Loucy (cell line): Measurements from ENCODE around the gene SLC9A8.
A peak's percentile ranks its signal among the peaks of the same experiment; 100 is the strongest.

ENCODE experiments used
- H2AFZ ChIP-seq: fragments of 200-600 bp; sonication (generic); 2 replicates; pipeline ENCODE4 v1.6.0; 2016; ENCODE audit warnings: antibody characterized with exemption, mild to moderate bottlenecking, low read length, moderate library complexity
- H3F3A ChIP-seq: fragments of 200-600 bp; 2 replicates; pipeline ENCODE4 v1.6.0; 2016; ENCODE audit warnings: antibody characterized with exemption, low read depth, mild to moderate bottlenecking
- H3K27me3 ChIP-seq: fragments of 200-600 bp; sonication (generic); 2 replicates; pipeline ENCODE4 v1.6.1; 2014; ENCODE audit warnings: low read length, mild to moderate bottlenecking; ENCODE audit not compliant: insufficient read depth, poor library complexity, severe bottlenecking
- H3K36me3 ChIP-seq: fragments of 200-600 bp; sonication (generic); 2 replicates; pipeline ENCODE4 v1.6.1; 2016; ENCODE audit warnings: low read length; ENCODE audit not compliant: insufficient read depth
- H3K4me1 ChIP-seq: fragments of 200-600 bp; sonication (generic); 2 replicates; pipeline ENCODE4 v1.5.1; 2014; ENCODE audit warnings: low read length, mild to moderate bottlenecking; ENCODE audit not compliant: insufficient read depth, poor library complexity, severe bottlenecking
- H3K4me2 ChIP-seq: fragments of 200-600 bp; sonication (generic); 2 replicates; pipeline ENCODE4 v1.6.0; 2014; ENCODE audit warnings: antibody characterized with exemption, low read length, low read depth, mild to moderate bottlenecking; ENCODE audit not compliant: poor library complexity, severe bottlenecking
- H3K4me3 ChIP-seq: fragments of 200-600 bp; sonication (generic); 2 replicates; pipeline ENCODE4 v1.5.1; 2014; ENCODE audit warnings: low read length, mild to moderate bottlenecking, mixed read lengths; ENCODE audit not compliant: poor library complexity, severe bottlenecking
- H3K79me2 ChIP-seq: fragments of 200-600 bp; sonication (generic); 2 replicates; pipeline ENCODE4 v1.6.1; 2014; ENCODE audit warnings: low read length; ENCODE audit not compliant: insufficient read depth
- H3K9ac ChIP-seq: fragments of 200-600 bp; sonication (generic); 2 replicates; pipeline ENCODE4 v1.6.0; 2014; ENCODE audit warnings: mild to moderate bottlenecking, low read depth, low read length, moderate library complexity; ENCODE audit not compliant: poor library complexity, severe bottlenecking
- H3K9me2 ChIP-seq: fragments of 200-600 bp; sonication (generic); replicated peaks from 2 replicates; pipeline ENCODE4 v1.6.1; 2016; ENCODE audit warnings: low read depth, low read length, mixed read lengths
- H3K9me3 ChIP-seq: fragments of 200-600 bp; sonication (generic); 2 replicates; pipeline ENCODE4 v1.6.1; 2014; ENCODE audit warnings: mild to moderate bottlenecking, antibody characterized with exemption, low read length, low read depth; ENCODE audit not compliant: insufficient read depth
- H4K20me1 ChIP-seq: fragments of 200-600 bp; sonication (generic); 2 replicates; pipeline ENCODE4 v1.6.0; 2014; ENCODE audit warnings: antibody characterized with exemption, low read length, mild to moderate bottlenecking; ENCODE audit not compliant: insufficient read depth, poor library complexity, severe bottlenecking
- CTCF ChIP-seq: fragments of 200-600 bp; sonication (generic); conservative IDR thresholded peaks from 2 replicates; pipeline ENCODE4 v1.5.1; 2014; ENCODE audit warnings: mild to moderate bottlenecking, antibody characterized with exemption, low read length
- EZH2phosphoT487 ChIP-seq: fragments of 200-600 bp; IDR thresholded peaks from 2 replicates; pipeline ENCODE4 v1.6.1; 2018; ENCODE audit warnings: antibody characterized with exemption, mild to moderate bottlenecking, moderate library complexity, borderline replicate concordance

Gene SLC9A8

GRCh38 chr20:49909499-49910339 lies 97.1 kb downstream of the SLC9A8 start:
- Histone ChIP-seq H4K20me1 (peaks cover 21% of the 10 kb centered on the region), H3K9ac (no peak overlapping the region), H3K4me3 (no peak overlapping the region)

GRCh38 chr20:49910340-49910706 lies 97.7 kb downstream of the SLC9A8 start:
- Histone ChIP-seq H3K9me3 (no peaks in the 10 kb centered on the region), H3K9me2 (no peaks in the 10 kb centered on the region), H3F3A (no peaks in the 10 kb centered on the region), H3K9ac (no peak overlapping the region), H3K36me3 (peaks cover 15% of the 10 kb centered on the region; the same call in 1 of the 2 replicates), H3K4me1 (peaks cover 22% of the 10 kb centered on the region), H3K27me3 (no peaks in the 10 kb centered on the region), H3K4me3 (no peak overlapping the region), H3K4me2 (no peak overlapping the region), H3K79me2 (peaks cover 39% of the 10 kb centered on the region), H4K20me1 (peaks cover 24% of the 10 kb centered on the region), H2AFZ (no peak overlapping the region)
- no peak for TF ChIP-seq EZH2phosphoT487
- TF ChIP-seq CTCF = no peak

More at GRCh38 chr20:49909499-49910339, 97.1 kb downstream of the SLC9A8 start:
- no peaks in the 10 kb centered on the region for H3K9me3 ChIP-seq
- H3K4me1 ChIP-seq = peaks cover 21% of the 10 kb centered on the region
- peaks cover 19% of the 10 kb centered on the region; the same call in 1 of the 2 replicates for H3K36me3 ChIP-seq
- no peaks in the 10 kb centered on the region for H3F3A ChIP-seq
- peak; percentile 45 for TF ChIP-seq CTCF
- TF ChIP-seq EZH2phosphoT487 = no peak
- peaks cover 34% of the 10 kb centered on the region for H3K79me2 ChIP-seq
- H3K27me3 ChIP-seq = no peaks in the 10 kb centered on the region
- no peaks in the 10 kb centered on the region for H3K9me2 ChIP-seq
- H3K4me2 ChIP-seq = no peak overlapping the region
- no peak overlapping the region for H2AFZ ChIP-seq

- peak overlapping the region; percentile 80 for H3K4me3 ChIP-seq
- peaks cover 30% of the 10 kb centered on the region for H3K4me1 ChIP-seq
- no peaks in the 10 kb centered on the region for H3K27me3 ChIP-seq
- no peak overlapping the region for H2AFZ ChIP-seq
- TF ChIP-seq EZH2phosphoT487 = no peak
- TF ChIP-seq CTCF = no peak
- no peaks in the 10 kb centered on the region for H3K9me3 ChIP-seq
- H3K79me2 ChIP-seq = peaks cover 39% of the 10 kb centered on the region
- H3F3A ChIP-seq = no peaks in the 10 kb centered on the region
- H4K20me1 ChIP-seq = peaks cover 24% of the 10 kb centered on the region
- H3K4me2 ChIP-seq = peak overlapping the region; percentile 100
- H3K9ac ChIP-seq = peak overlapping the region; percentile 74
- H3K9me2 ChIP-seq = no peaks in the 10 kb centered on the region
- no peaks in the 10 kb centered on the region for H3K36me3 ChIP-seq
These were observed 100.9 kb downstream of the SLC9A8 start for GRCh38 chr20:49913399-49914047.
